H9 (cell line): Measurements from ENCODE around the gene PAXX. TPM values are rescaled to one million over a fixed set of nuclear protein-coding genes. Genes with fewer than 3 reads are reported as not detected.

Source experiments
- DNase-seq: peaks from one replicate; pipeline ENCODE4 v3.0.0-alpha.2; 2017
- H2AFZ ChIP-seq: one replicate; pipeline ENCODE4 v1.6.1; 2013; ENCODE audit warnings: mild to moderate bottlenecking, low read length, control low read depth, moderate library complexity
- H2AK5ac ChIP-seq: 2 replicates; pipeline ENCODE4 v1.6.1; 2013; ENCODE audit warnings: low read length, control low read depth, mixed read lengths; ENCODE audit not compliant: insufficient read length
- H2BK120ac ChIP-seq: one replicate; pipeline ENCODE4 v1.6.1; 2013; ENCODE audit warnings: low read depth, mild to moderate bottlenecking, low read length, control low read depth, inconsistent platforms; ENCODE audit not compliant: poor library complexity, severe bottlenecking
- H2BK12ac ChIP-seq: 2 replicates; pipeline ENCODE4 v1.6.1; 2013; ENCODE audit warnings: low read length, control low read depth, mixed read lengths, low read depth; ENCODE audit not compliant: insufficient read length
- H2BK15ac ChIP-seq: 2 replicates; pipeline ENCODE4 v1.6.1; 2013; ENCODE audit warnings: low read depth, low read length, control low read depth
- H2BK20ac ChIP-seq: one replicate; pipeline ENCODE4 v1.6.1; 2013; ENCODE audit warnings: low read depth, mild to moderate bottlenecking, low read length, control low read depth, inconsistent platforms; ENCODE audit not compliant: poor library complexity, severe bottlenecking
- H2BK5ac ChIP-seq: 2 replicates; pipeline ENCODE4 v1.6.1; 2013; ENCODE audit warnings: low read length, control low read depth, mixed read lengths; ENCODE audit not compliant: insufficient read length
- H3K14ac ChIP-seq: 2 replicates; pipeline ENCODE4 v1.6.1; 2013; ENCODE audit warnings: low read length, control low read depth; ENCODE audit not compliant: insufficient read depth
- H3K18ac ChIP-seq: 2 replicates; pipeline ENCODE4 v1.6.1; 2013; ENCODE audit warnings: low read depth, mild to moderate bottlenecking, mixed read lengths, low read length, control low read depth; ENCODE audit not compliant: insufficient read length
- H3K23ac ChIP-seq: 2 replicates; pipeline ENCODE4 v1.6.1; 2013; ENCODE audit warnings: low read length, control low read depth, mixed read lengths, low read depth; ENCODE audit not compliant: insufficient read length
- H3K23me2 ChIP-seq: 2 replicates; pipeline ENCODE4 v1.6.1; 2013; ENCODE audit warnings: low read depth, mild to moderate bottlenecking, mixed read lengths, low read length, control low read depth; ENCODE audit not compliant: insufficient read length, poor library complexity, severe bottlenecking
- H3K27ac ChIP-seq: 2 replicates; pipeline ENCODE4 v1.5.1; 2013; ENCODE audit warnings: low read length, control low read depth, mixed read lengths, low read depth; ENCODE audit not compliant: insufficient read length
- H3K27me3 ChIP-seq: 2 replicates; pipeline ENCODE4 v1.6.1; 2013; ENCODE audit warnings: low read length, control low read depth, inconsistent platforms; ENCODE audit not compliant: insufficient read depth
- H3K4ac ChIP-seq: 2 replicates; pipeline ENCODE4 v1.6.1; 2013; ENCODE audit warnings: low read depth, mild to moderate bottlenecking, control low read depth, inconsistent platforms, low read length, moderate library complexity
- H3K4me1 ChIP-seq: 2 replicates; pipeline ENCODE4 v1.6.1; 2013; ENCODE audit warnings: low read length, control low read depth, inconsistent platforms; ENCODE audit not compliant: insufficient read depth
- H3K4me2 ChIP-seq: 2 replicates; pipeline ENCODE4 v1.6.1; 2013; ENCODE audit warnings: low read length, control low read depth, mixed read lengths; ENCODE audit not compliant: insufficient read length, insufficient read depth
- H3K56ac ChIP-seq: 2 replicates; pipeline ENCODE4 v1.6.1; 2013; ENCODE audit warnings: low read depth, mild to moderate bottlenecking, mixed read lengths, low read length, control low read depth; ENCODE audit not compliant: insufficient read length
- H3K79me1 ChIP-seq: 2 replicates; pipeline ENCODE4 v1.6.1; 2013; ENCODE audit warnings: low read depth, mild to moderate bottlenecking, moderate library complexity, low read length, control low read depth, inconsistent platforms; ENCODE audit not compliant: insufficient read depth, poor library complexity, severe bottlenecking
- H3K79me2 ChIP-seq: 2 replicates; pipeline ENCODE4 v1.6.1; 2013; ENCODE audit warnings: low read length, control low read depth, inconsistent platforms; ENCODE audit not compliant: insufficient read depth
- H3K9ac ChIP-seq: 2 replicates; pipeline ENCODE4 v1.6.1; 2013; ENCODE audit warnings: low read length, control low read depth, mixed read lengths; ENCODE audit not compliant: insufficient read length; ENCODE audit errors: extremely low read depth
- H3K9me3 ChIP-seq: one replicate; pipeline ENCODE4 v1.6.1; 2013; ENCODE audit warnings: low read depth, low read length, inconsistent platforms; ENCODE audit not compliant: control insufficient read depth
- H3T11ph ChIP-seq: one replicate; pipeline ENCODE4 v1.6.1; 2013; ENCODE audit warnings: mild to moderate bottlenecking, low read length, control low read depth, inconsistent platforms
- H4K20me1 ChIP-seq: one replicate; pipeline ENCODE4 v1.6.1; 2013; ENCODE audit not compliant: control insufficient read depth, insufficient read length, insufficient read depth
- H4K5ac ChIP-seq: 2 replicates; pipeline ENCODE4 v1.6.1; 2013; ENCODE audit warnings: low read depth, mild to moderate bottlenecking, mixed read lengths, low read length, control low read depth; ENCODE audit not compliant: insufficient read length
- H4K8ac ChIP-seq: replicated peaks from 2 replicates; pipeline ENCODE4 v1.6.1; 2013; ENCODE audit warnings: low read length, control low read depth, mixed read lengths, low read depth; ENCODE audit not compliant: insufficient read length
- H4K91ac ChIP-seq: 2 replicates; pipeline ENCODE4 v1.6.1; 2013; ENCODE audit warnings: low read depth, mild to moderate bottlenecking, moderate library complexity, mixed read lengths, low read length, control low read depth; ENCODE audit not compliant: insufficient read length
- H3K27ac Mint-ChIP-seq, 3 experiments: 2 replicates in 2 of 3; 3 replicates in 1 of 3; pipeline ENCODE4 v1.8.0; 2020 to 2021; ENCODE audit warnings: mixed read lengths in 3 of 3, mild to moderate bottlenecking in 1 of 3, moderate library complexity in 1 of 3
- H3K27me3 Mint-ChIP-seq: 2 replicates; pipeline ENCODE4 v1.8.0; 2021; ENCODE audit warnings: low read depth, mild to moderate bottlenecking, moderate library complexity, mixed read lengths
- H3K36me3 Mint-ChIP-seq, 3 experiments: 2 replicates in 2 of 3; 3 replicates in 1 of 3; pipeline ENCODE4 v1.8.0; 2020 to 2021; ENCODE audit warnings: low read depth in 3 of 3, mixed read lengths in 3 of 3; ENCODE audit not compliant: insufficient read depth in 1 of 3
- H3K4me1 Mint-ChIP-seq, 2 experiments: 2 replicates each; pipeline ENCODE4 v1.8.0; 2020; ENCODE audit warnings: mixed read lengths in 2 of 2
- H3K4me3 Mint-ChIP-seq, 2 experiments: 2 replicates in 1 of 2; 3 replicates in 1 of 2; pipeline ENCODE4 v1.8.0; 2020 to 2021; ENCODE audit warnings: mild to moderate bottlenecking in 2 of 2, mixed read lengths in 2 of 2, moderate library complexity in 1 of 2
- H3K9me3 Mint-ChIP-seq, 2 experiments: 2 replicates in 1 of 2; 3 replicates in 1 of 2; pipeline ENCODE4 v1.8.0; 2020; ENCODE audit warnings: mild to moderate bottlenecking in 2 of 2, mixed read lengths in 2 of 2, moderate library complexity in 1 of 2
- CTCF ChIP-seq: fragments of 200-600 bp; sonication (generic); conservative IDR thresholded peaks from 3 replicates; pipeline ENCODE4 v1.8.0; 2021; ENCODE audit warnings: antibody characterized with exemption, mild to moderate bottlenecking
- WGBS: extraction: QIAGEN DNeasy Blood & Tissue Kit; methylation state at CpG from one replicate; pipeline ENCODE4 v1.1.7; 2013; ENCODE audit warnings: missing lambda C conversion rate, low lambda C conversion rate, mixed read lengths; ENCODE audit not compliant: insufficient read length; ENCODE audit errors: extremely low coverage; 5-methylcytosine and 5-hydroxymethylcytosine counted together
- total RNA-seq: library from RNA; stranded (reverse); gene quantifications from 2 replicates; pipeline ENCODE4 v1.2.1, GENCODE V29; 2021

The PAXX gene
- total RNA-seq, 1 experiment from 2014 or later, result 51.2 TPM

- TF ChIP-seq CTCF, result no peak
- Histone ChIP-seq H3K56ac (no peak overlapping the region), H2AK5ac (no peak overlapping the region), H3K4me2 (no peak overlapping the region), H3K79me2 (no peaks in the 10 kb centered on the region), H3K9ac (no peak overlapping the region), H3K4ac (no peak overlapping the region), H2BK20ac (no peak overlapping the region), H4K8ac (no peak overlapping the region), H2BK15ac (no peak overlapping the region), H2BK120ac (no peak overlapping the region), H3K23ac (no peak overlapping the region), H4K20me1 (no peaks in the 10 kb centered on the region), H3K79me1 (no peaks in the 10 kb centered on the region), H2BK5ac (no peak overlapping the region), H2BK12ac (no peak overlapping the region), H3K9me3 (no peaks in the 10 kb centered on the region), H4K91ac (no peak overlapping the region), H2AFZ (no peak overlapping the region), H3K23me2 (no peaks in the 10 kb centered on the region), H3K14ac (no peak overlapping the region), H3K27me3 (no peaks in the 10 kb centered on the region), H4K5ac (no peak overlapping the region), H3K18ac (no peak overlapping the region), H3K4me1 (peaks cover 2% of the 10 kb centered on the region; the same call in 1 of the 2 replicates), H3K27ac (no peak overlapping the region), H3T11ph (no peak overlapping the region)
- Mint-ChIP-seq H3K27me3 (peaks cover 16% of the 10 kb centered on the region), H3K4me3 (peak overlapping the region in 1 of 2 experiments; percentile 50; a peak in 1 of 5 replicates), H3K27ac (no peak overlapping the region), H3K4me1 (peaks cover 7 to 12% of the 10 kb centered on the region in 2 experiments), H3K9me3 (no peaks in the 10 kb centered on the region), H3K36me3 (no peaks in the 10 kb centered on the region)
- DNase-seq, result no peak
- no CpG with 5 or more reads among the region's 26 CpGs for WGBS
These were observed 27.3 kb upstream of the PAXX start for GRCh38 chr9:136964833-136965422.
